Breast epithelium (tissue), 4 donors: ENCODE data around the gene BACE2. TPM values are rescaled to one million over a fixed set of nuclear protein-coding genes. Genes with fewer than 3 reads are reported as not detected.
"Not testable (repeated sequence)": the region's sequence is repeated elsewhere in the genome, so short reads cannot be mapped to it uniquely, and the experiment has no call there.

ENCODE experiments used
- DNase-seq, 2 donors: peaks; one replicate each; pipeline ENCODE4 v3.0.0-alpha.2; 2019; ENCODE audit warnings: low spot score in 2 of 2
- H3K27ac ChIP-seq, 2 donors: fragments of 200-600 bp; sonication (generic) in 1 of 2; one replicate each; pipeline ENCODE4 v1.5.1; 2016 to 2019; ENCODE audit warnings: mild to moderate bottlenecking in 1 of 2
- H3K27me3 ChIP-seq, 2 donors: fragments of 200-600 bp; sonication (generic) in 1 of 2; one replicate each; pipeline versions ENCODE4 v1.5.1 to v1.6.0; 2017 to 2019; ENCODE audit warnings: control low read depth in 1 of 2, mild to moderate bottlenecking in 1 of 2
- H3K36me3 ChIP-seq: fragments of 200-600 bp; one replicate; pipeline ENCODE4 v1.5.1; 2019
- H3K4me1 ChIP-seq, 2 donors: fragments of 200-600 bp; sonication (generic); one replicate each; pipeline ENCODE4 v1.5.1; 2016 to 2019; ENCODE audit warnings: control low read depth in 1 of 2
- H3K4me3 ChIP-seq, 3 donors: fragments of 200-600 bp; sonication (generic); 1 replicate in 2 of 3; 2 replicates in 1 of 3; pipeline ENCODE4 v1.5.1; 2016 to 2019; ENCODE audit warnings: mild to moderate bottlenecking in 3 of 3, moderate library complexity in 2 of 3
- H3K9me3 ChIP-seq, 2 donors: fragments of 200-600 bp; sonication (generic) in 1 of 2; one replicate each; pipeline ENCODE4 v1.5.1; 2016 to 2019; ENCODE audit warnings: control low read depth in 1 of 2
- CTCF ChIP-seq, 3 donors: fragments of 450-650 bp; IDR thresholded peaks; one replicate each; pipeline ENCODE4 v1.5.1; 2016 to 2017; ENCODE audit warnings: antibody characterized with exemption in 3 of 3, mild to moderate bottlenecking in 3 of 3, moderate library complexity in 3 of 3
- POLR2A ChIP-seq: fragments of 450-650 bp; IDR thresholded peaks from one replicate; pipeline ENCODE4 v1.6.1; 2016; ENCODE audit warnings: antibody characterized with exemption, mild to moderate bottlenecking, moderate library complexity
- POLR2AphosphoS5 ChIP-seq, 3 donors: sonication (generic); formaldehyde crosslinking; IDR thresholded peaks; one replicate each; pipeline ENCODE4 v1.6.1; 2017; ENCODE audit warnings: antibody characterized with exemption in 3 of 3
- intact Hi-C: fragments of 100-400 bp; cut with DNase I; formaldehyde crosslinking; loops from one replicate; pipeline ENCODE4 v1.15.1; 2023; ENCODE audit warnings: low total_unique reads
- total RNA-seq, 3 donors: library from RNA; depleted of rRNA; stranded (reverse); fragments of >200 nt; gene quantifications; one replicate each; pipeline ENCODE4 v1.1.0, GENCODE V29; 2016

The BACE2 gene
- total RNA-seq, 3 donors from 2014 or later, result 26.9 to 94.4 (median 67.5) TPM

DNA sequence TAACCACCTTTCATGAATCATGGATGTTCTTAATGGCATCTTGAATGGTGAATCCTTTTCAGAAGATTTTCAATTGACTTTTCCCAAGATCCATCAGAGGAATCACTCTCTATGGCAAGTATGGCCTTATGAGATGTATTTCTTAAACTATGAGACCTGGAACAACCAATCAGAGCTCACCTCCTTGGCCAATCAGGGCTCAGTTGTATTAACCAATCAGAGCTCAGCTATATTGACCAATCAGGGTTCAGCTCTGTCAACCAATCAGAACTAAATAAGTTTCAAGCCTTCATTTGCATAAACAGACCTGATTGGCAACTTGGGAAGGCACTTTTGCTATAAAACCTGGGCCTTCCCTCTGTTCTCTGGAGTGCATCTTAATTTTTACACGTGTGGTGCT lies 135.0 kb downstream of the BACE2 start:
- H3K27ac ChIP-seq, result no peak overlapping the region
- no peaks in the 10 kb centered on the region for H3K4me1 ChIP-seq
- DNase-seq, result no peak
- no peaks in the 10 kb centered on the region for H3K36me3 ChIP-seq
- H3K9me3 ChIP-seq, result no peaks in the 10 kb centered on the region
- H3K4me3 ChIP-seq, result no peak overlapping the region
- H3K27me3 ChIP-seq, result no peaks in the 10 kb centered on the region
- intact Hi-C loops, result no loop called here
- no peak for TF ChIP-seq POLR2AphosphoS5 (IDR thresholded peaks at IDR 0.05)
- TF ChIP-seq POLR2A, result no peak
- no peak for TF ChIP-seq CTCF (IDR thresholded peaks at IDR 0.05)

DNA sequence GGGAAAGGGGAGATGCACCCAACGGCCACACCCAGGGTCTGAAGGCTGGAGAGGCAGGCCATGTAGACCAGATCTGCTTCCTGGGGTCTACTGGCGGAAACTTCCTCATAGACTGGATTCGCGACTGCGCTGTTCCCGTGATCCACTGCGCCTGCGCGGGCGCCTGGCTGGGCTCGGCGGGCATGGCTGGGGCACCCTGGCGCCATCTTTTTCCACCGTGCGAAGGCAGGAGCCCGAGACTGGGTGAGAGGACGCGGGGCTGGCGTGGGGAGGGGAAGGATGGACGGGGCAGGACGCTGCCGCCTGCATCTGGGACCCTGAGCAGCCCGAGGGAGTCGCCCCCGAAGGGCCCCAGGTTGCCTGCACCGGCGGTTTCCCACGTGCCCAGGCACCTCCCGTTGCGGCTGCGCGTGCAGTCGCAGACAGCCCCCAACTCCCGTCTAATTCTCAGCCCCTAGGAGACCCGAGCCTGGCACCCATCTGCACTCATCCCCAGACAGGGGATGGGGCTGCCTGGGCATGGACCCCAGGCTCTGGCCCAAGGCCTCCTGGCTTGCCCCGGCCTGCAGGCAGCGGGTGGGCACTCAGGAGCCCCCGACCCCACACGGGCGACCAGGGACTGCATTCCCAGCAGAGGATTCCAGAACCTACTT lies 136.2 kb downstream of the BACE2 start:
- Histone ChIP-seq H3K36me3 (no peaks in the 10 kb centered on the region), H3K4me3 (no peak overlapping the region), H3K27ac (no peak overlapping the region), H3K4me1 (no peaks in the 10 kb centered on the region), H3K9me3 (no peaks in the 10 kb centered on the region), H3K27me3 (no peaks in the 10 kb centered on the region)
- DNase-seq, result no peak
- intact Hi-C loops, result no loop called here
- TF ChIP-seq CTCF (IDR thresholded peaks at IDR 0.05) (no peak), POLR2A (no peak), POLR2AphosphoS5 (IDR thresholded peaks at IDR 0.05) (no peak)

GRCh38 chr21:41307219-41307618 lies 139.3 kb downstream of the BACE2 start:
- no peaks in the 10 kb centered on the region for H3K27me3 ChIP-seq
- intact Hi-C loops, result no loop called here
- H3K27ac ChIP-seq, result no peak overlapping the region
- no peak for TF ChIP-seq POLR2A
- no peak for TF ChIP-seq POLR2AphosphoS5 (IDR thresholded peaks at IDR 0.05)
- TF ChIP-seq CTCF (IDR thresholded peaks at IDR 0.05), result no peak
- no peak overlapping the region for H3K4me3 ChIP-seq
- no peak for DNase-seq
- no peaks in the 10 kb centered on the region for H3K9me3 ChIP-seq
- no peaks in the 10 kb centered on the region for H3K4me1 ChIP-seq
- no peaks in the 10 kb centered on the region for H3K36me3 ChIP-seq

DNA sequence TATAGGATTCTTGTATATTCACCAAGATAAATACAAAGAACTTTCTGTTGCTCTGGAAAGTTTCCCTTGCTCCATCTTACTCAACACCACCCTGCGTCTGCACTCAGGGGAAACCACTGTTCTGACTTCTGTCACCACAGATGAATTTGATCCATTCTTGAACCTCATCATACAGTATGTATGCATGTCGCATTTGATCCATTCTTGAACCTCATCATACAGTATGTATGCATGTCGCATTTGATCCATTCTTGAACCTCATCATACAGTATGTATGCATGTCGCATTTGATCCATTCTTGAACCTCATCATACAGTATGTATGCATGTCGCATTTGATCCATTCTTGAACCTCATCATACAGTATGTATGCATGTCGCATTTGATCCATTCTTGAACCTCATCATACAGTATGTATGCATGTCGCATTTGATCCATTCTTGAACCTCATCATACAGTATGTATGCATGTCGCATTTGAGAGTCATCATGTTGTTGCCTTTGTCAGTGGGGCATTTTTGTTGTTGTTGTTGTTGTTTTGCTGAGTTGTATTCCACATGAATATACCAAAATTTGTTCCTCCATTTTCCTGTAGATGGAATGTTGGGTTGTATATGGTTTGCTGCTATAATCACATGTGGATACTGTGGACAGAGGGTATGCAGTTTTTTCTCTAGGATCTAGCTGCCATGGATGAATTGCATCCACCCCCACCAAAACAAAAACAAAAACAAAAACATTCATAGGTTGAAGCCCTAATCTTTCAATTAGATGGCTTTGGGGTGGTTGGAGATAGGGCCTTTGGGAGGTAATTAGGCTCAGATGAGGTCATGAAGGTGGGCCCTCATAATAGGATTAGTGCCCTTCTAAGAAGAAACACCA lies 145.6 kb downstream of the BACE2 start:
- not testable (repeated sequence) for H3K9me3 ChIP-seq, H3K4me3 ChIP-seq, DNase-seq, H3K36me3 ChIP-seq, H3K27ac ChIP-seq, H3K4me1 ChIP-seq
- peaks cover 0 to 15% of the 10 kb centered on the region in 2 donors for H3K27me3 ChIP-seq
- intact Hi-C loops, result loop anchor here (5.0 kb wide), 1 partner anchor 366 kb away; no protein-coding TSS in a partner anchor

- intact Hi-C loops, result no loop called here
- H3K36me3 ChIP-seq, result no peaks in the 10 kb centered on the region
- H3K4me1 ChIP-seq, result no peaks in the 10 kb centered on the region
- H3K4me3 ChIP-seq, result no peak overlapping the region
- no peak for DNase-seq
- peaks cover 0 to 15% of the 10 kb centered on the region in 2 donors for H3K27me3 ChIP-seq
- no peak for TF ChIP-seq CTCF (IDR thresholded peaks at IDR 0.05)
- TF ChIP-seq POLR2AphosphoS5 (IDR thresholded peaks at IDR 0.05), result no peak
- no peak overlapping the region for H3K27ac ChIP-seq
- H3K9me3 ChIP-seq, result no peaks in the 10 kb centered on the region
Observed at GRCh38 chr21:41315726-41316125, 147.8 kb downstream of the BACE2 start.
